ENCODE measurements around the gene NFASC.
A peak's percentile ranks its signal among the peaks of the same experiment; 100 is the strongest.

The NFASC gene

DNA sequence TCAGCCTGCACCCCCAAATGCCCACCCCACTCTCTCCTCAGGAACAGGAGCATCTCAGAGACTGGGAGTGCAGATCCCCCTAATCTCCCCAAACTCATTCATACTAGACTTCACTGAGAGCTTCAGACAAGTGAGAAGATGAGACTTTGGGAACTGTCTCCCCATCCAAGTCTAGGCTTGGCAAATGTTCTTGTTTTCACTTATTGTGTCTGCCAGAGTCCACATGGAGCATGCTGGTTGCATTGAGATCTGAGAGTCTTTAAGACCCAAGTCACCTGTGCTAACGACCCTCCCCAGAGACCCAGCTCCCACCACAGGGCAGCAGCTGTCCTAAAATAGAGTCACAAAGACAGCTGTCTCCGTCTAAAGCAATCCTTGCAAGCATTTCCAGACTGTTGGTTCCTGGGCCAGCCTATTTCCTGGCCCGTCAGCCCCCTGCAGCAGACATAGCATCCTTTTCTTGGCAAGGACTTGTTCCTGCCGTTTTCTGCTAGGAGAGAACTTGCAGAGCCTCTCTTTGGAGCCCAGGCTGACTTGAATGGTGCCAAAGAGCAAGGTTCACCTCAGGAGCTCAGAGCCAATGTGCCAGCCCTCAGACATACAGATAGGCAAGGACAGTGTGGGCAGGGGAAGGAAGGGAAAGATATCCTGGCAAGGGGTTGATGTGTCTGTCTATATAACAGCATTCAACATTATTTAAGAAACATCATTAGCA is 170.5 kb downstream of the NFASC start:
- no peak for TF ChIP-seq ZNF174 (tag by site-specific recombination; IDR thresholded peaks at IDR 0.05)
- no peak for TF ChIP-seq ZNF548 (tag by site-specific recombination; IDR thresholded peaks at IDR 0.05)
- no peak for TF ChIP-seq SETDB1 (IDR thresholded peaks at IDR 0.05; ENCODE audit: insufficient read length, low read length)
- TF ChIP-seq ZNF133 (tag by site-specific recombination; IDR thresholded peaks at IDR 0.05) = no peak
- TF ChIP-seq, protein P1, sequence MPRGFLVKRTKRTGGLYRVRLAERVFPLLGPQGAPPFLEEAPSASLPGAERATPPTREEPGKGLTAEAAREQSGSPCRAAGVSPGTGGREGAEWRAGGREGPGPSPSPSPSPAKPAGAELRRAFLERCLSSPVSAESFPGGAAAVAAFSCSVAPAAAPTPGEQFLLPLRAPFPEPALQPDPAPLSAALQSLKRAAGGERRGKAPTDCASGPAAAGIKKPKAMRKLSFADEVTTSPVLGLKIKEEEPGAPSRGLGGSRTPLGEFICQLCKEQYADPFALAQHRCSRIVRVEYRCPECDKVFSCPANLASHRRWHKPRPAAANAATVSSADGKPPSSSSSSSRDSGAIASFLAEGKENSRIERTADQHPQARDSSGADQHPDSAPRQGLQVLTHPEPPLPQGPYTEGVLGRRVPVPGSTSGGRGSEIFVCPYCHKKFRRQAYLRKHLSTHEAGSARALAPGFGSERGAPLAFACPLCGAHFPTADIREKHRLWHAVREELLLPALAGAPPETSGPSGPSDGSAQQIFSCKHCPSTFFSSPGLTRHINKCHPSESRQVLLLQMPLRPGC (tag by site-specific recombination; IDR thresholded peaks at IDR 0.05) = no peak
- TF ChIP-seq ZNF654 (tag by site-specific recombination; IDR thresholded peaks at IDR 0.05; ENCODE audit: low read depth) = no peak
- no peak for TF ChIP-seq ZNF311 (tag by site-specific recombination; IDR thresholded peaks at IDR 0.05; ENCODE audit: borderline replicate concordance)
- ChIA-PET POLR2A (no interaction called here), CTCF (interaction anchor here (1.0 to 3.2 kb wide), 2 partner anchors 20 to 21 kb away, joined by 3 to 20 read pairs; no protein-coding TSS in a partner anchor)
- H3K27ac ChIP-seq (ENCODE audit: extremely low read depth, low read depth, low read length) = no peak overlapping the region
- H3K9me3 ChIP-seq (ENCODE audit: control insufficient read depth, insufficient read depth, low read depth, low read length) = no peaks in the 10 kb centered on the region
- no peaks in the 10 kb centered on the region for H3K36me3 ChIP-seq (ENCODE audit: control insufficient read depth in 2 of 2, insufficient read depth in 1 of 2, low read length in 2 of 2)
- no peaks in the 10 kb centered on the region for H3K4me1 ChIP-seq (ENCODE audit: control insufficient read depth, insufficient read depth, low read length)
- no peak overlapping the region for H3K4me3 ChIP-seq (ENCODE audit: low read depth, low read length)

GRCh38 chr1:205041998-205042910 is 171.6 kb downstream of the NFASC start:
- no peaks in the 10 kb centered on the region for H3K36me3 ChIP-seq (ENCODE audit: control insufficient read depth in 2 of 2, insufficient read depth in 1 of 2, low read length in 2 of 2)
- ChIA-PET POLR2A (no interaction called here), CTCF (interaction anchor here (1.0 kb wide), 1 partner anchor 19 kb away, joined by 3 read pairs; no protein-coding TSS in a partner anchor)
- no peak overlapping the region for H3K27ac ChIP-seq (ENCODE audit: extremely low read depth, low read depth, low read length)
- H3K4me3 ChIP-seq (ENCODE audit: low read depth, low read length) = no peak overlapping the region
- no peak for TF ChIP-seq ZNF747 (tag by site-specific recombination; IDR thresholded peaks at IDR 0.05)
- TF ChIP-seq MYNN (tag by site-specific recombination; IDR thresholded peaks at IDR 0.05; ENCODE audit: borderline replicate concordance) = peak; percentile 88
- TF ChIP-seq ZNF768 (tag by site-specific recombination; IDR thresholded peaks at IDR 0.05) = peak; percentile 77; the same call in 1 of the 2 replicates
- TF ChIP-seq ZBTB48 (tag by site-specific recombination; IDR thresholded peaks at IDR 0.05) = 0 out of 2 replicates have a peak, but pooled peaks have one; percentile 20
- no peaks in the 10 kb centered on the region for H3K9me3 ChIP-seq (ENCODE audit: control insufficient read depth, insufficient read depth, low read depth, low read length)
- no peaks in the 10 kb centered on the region for H3K4me1 ChIP-seq (ENCODE audit: control insufficient read depth, insufficient read depth, low read length)

GRCh38 chr1:205042911-205043806 is 172.5 kb downstream of the NFASC start, which contains the start of gene CNTN2:
Gene CNTN2, plus strand, starts transcription at chr1:205043212. Its CDS starts 9,974 bp downstream, at chr1:205053186.
- Histone ChIP-seq H3K4me3 (ENCODE audit: low read depth, low read length) (no peak within 1 kb of the TSS), H3K9me3 (ENCODE audit: control insufficient read depth, insufficient read depth, low read depth, low read length) (no peaks in the 10 kb centered on the region), H3K4me1 (ENCODE audit: control insufficient read depth, insufficient read depth, low read length) (no peaks in the 10 kb centered on the region), H3K36me3 (ENCODE audit: control insufficient read depth in 2 of 2, insufficient read depth in 1 of 2, low read length in 2 of 2) (no peaks in the 10 kb centered on the region), H3K27ac (ENCODE audit: extremely low read depth, low read depth, low read length) (no peak within 1 kb of the TSS)
- CTCF ChIA-PET = interaction anchor here (0.6 kb wide), 1 partner anchor 18 kb away, joined by 4 read pairs; no protein-coding TSS in a partner anchor
- POLR2A ChIA-PET = no interaction called here
- no peak for TF ChIP-seq ZNF560 (tag by site-specific recombination; IDR thresholded peaks at IDR 0.05; ENCODE audit: borderline replicate concordance)
- no peak for TF ChIP-seq ZNF670 (tag by site-specific recombination; IDR thresholded peaks at IDR 0.05; ENCODE audit: low read depth)
- TF ChIP-seq ZIC2 (tag by site-specific recombination; IDR thresholded peaks at IDR 0.05) = no peak
- TF ChIP-seq ZNF248 (tag by site-specific recombination; IDR thresholded peaks at IDR 0.05) = no peak
- TF ChIP-seq, protein P2, sequence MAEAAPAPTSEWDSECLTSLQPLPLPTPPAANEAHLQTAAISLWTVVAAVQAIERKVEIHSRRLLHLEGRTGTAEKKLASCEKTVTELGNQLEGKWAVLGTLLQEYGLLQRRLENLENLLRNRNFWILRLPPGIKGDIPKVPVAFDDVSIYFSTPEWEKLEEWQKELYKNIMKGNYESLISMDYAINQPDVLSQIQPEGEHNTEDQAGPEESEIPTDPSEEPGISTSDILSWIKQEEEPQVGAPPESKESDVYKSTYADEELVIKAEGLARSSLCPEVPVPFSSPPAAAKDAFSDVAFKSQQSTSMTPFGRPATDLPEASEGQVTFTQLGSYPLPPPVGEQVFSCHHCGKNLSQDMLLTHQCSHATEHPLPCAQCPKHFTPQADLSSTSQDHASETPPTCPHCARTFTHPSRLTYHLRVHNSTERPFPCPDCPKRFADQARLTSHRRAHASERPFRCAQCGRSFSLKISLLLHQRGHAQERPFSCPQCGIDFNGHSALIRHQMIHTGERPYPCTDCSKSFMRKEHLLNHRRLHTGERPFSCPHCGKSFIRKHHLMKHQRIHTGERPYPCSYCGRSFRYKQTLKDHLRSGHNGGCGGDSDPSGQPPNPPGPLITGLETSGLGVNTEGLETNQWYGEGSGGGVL (tag by site-specific recombination; IDR thresholded peaks at IDR 0.05) = no peak
- no peak for TF ChIP-seq GLIS2 (tag by site-specific recombination; IDR thresholded peaks at IDR 0.05)
- TF ChIP-seq ZNF416 (tag by site-specific recombination; IDR thresholded peaks at IDR 0.05) = no peak
- no peak for TF ChIP-seq ZNF404 (tag by site-specific recombination; IDR thresholded peaks at IDR 0.05)
- TF ChIP-seq ZNF138 (tag by site-specific recombination; IDR thresholded peaks at IDR 0.05; ENCODE audit: borderline replicate concordance) = no peak
- no peak for TF ChIP-seq ZNF785 (tag by site-specific recombination; IDR thresholded peaks at IDR 0.05)
- TF ChIP-seq ZBTB21 (tag by site-specific recombination; IDR thresholded peaks at IDR 0.05) = no peak
- no peak for TF ChIP-seq ZNF274 (IDR thresholded peaks at IDR 0.05; ENCODE audit: low read length)
- no peak for TF ChIP-seq ZNF274 (tag by site-specific recombination; IDR thresholded peaks at IDR 0.05; ENCODE audit: borderline replicate concordance)
- no peak for TF ChIP-seq OVOL3 (tag by site-specific recombination; IDR thresholded peaks at IDR 0.05)
- TF ChIP-seq ZNF837 (tag by site-specific recombination; IDR thresholded peaks at IDR 0.05) = no peak
